Astrocyte of the hippocampus (primary cell): ENCODE data around the gene KRT31.
"Not testable (repeated sequence)": the region's sequence is repeated elsewhere in the genome, so short reads cannot be mapped to it uniquely, and the experiment has no call there.

Source experiments
- DNase-seq: peaks from one replicate; pipeline ENCODE4 v3.0.0; 2011; ENCODE audit warnings: low read depth, low spot score

KRT31 gene

GRCh38 chr17:41417576-41418015, 20.2 kb upstream of the KRT31 start:
- DNase-seq, result no peak

- DNase-seq, result no peak
Measured at GRCh38 chr17:41417127-41417526, 19.7 kb upstream of the KRT31 start.

- no peak for DNase-seq
Measured at GRCh38 chr17:41416479-41416878, 19.1 kb upstream of the KRT31 start.

GRCh38 chr17:41415833-41416335, 18.5 kb upstream of the KRT31 start:
- peak; percentile 57 for DNase-seq

- DNase-seq, result no peak
Measured at GRCh38 chr17:41415411-41415810, 18.0 kb upstream of the KRT31 start.

GRCh38 chr17:41413982-41414381, 16.6 kb upstream of the KRT31 start:
- peak; percentile 51 for DNase-seq

GRCh38 chr17:41413353-41413957, 16.0 kb upstream of the KRT31 start:
- DNase-seq, result peak; percentile 90

GRCh38 chr17:41411072-41411840, 13.8 kb upstream of the KRT31 start:
- DNase-seq, result no peak

GRCh38 chr17:41407226-41407625, 9.8 kb upstream of the KRT31 start:
- no peak for DNase-seq

- DNase-seq, result peak; percentile 32
Measured at GRCh38 chr17:41406205-41406604, 8.8 kb upstream of the KRT31 start.

- peak; percentile 89 for DNase-seq
Measured at GRCh38 chr17:41404024-41404671, 6.7 kb upstream of the KRT31 start.

- DNase-seq, result no peak
Measured at GRCh38 chr17:41403404-41404023, 6.1 kb upstream of the KRT31 start.

GRCh38 chr17:41402161-41402560, 4.8 kb upstream of the KRT31 start:
- DNase-seq, result peak; percentile 65

- no peak for DNase-seq
Measured at GRCh38 chr17:41396340-41396739, 1.1 kb downstream of the KRT31 start.

GRCh38 chr17:41395611-41396010, 1.8 kb downstream of the KRT31 start:
- no peak for DNase-seq

GRCh38 chr17:41395044-41395443, 2.4 kb downstream of the KRT31 start:
- not testable (repeated sequence) for DNase-seq

- DNase-seq, result no peak
Measured at GRCh38 chr17:41394254-41394996, 3.0 kb downstream of the KRT31 start.

- no peak for DNase-seq
Measured at GRCh38 chr17:41393826-41394225, 3.6 kb downstream of the KRT31 start.

GRCh38 chr17:41393294-41393693, 4.1 kb downstream of the KRT31 start:
- DNase-seq, result no peak

- DNase-seq, result no peak
Measured at GRCh38 chr17:41392278-41392677, 5.1 kb downstream of the KRT31 start.

GRCh38 chr17:41391535-41391934, 5.9 kb downstream of the KRT31 start:
- no peak for DNase-seq
